Measurements from ENCODE around the gene SULF2. TPM values are rescaled to one million over a fixed set of nuclear protein-coding genes. Genes with fewer than 3 reads are reported as not detected.

The SULF2 gene
- total and polyA plus RNA-seq, 3 donors from 2014 or later, result 61.5 to 117 (median 95.6) TPM

- TF ChIP-seq CTCF (IDR thresholded peaks at IDR 0.05) (no peak), POLR2A (IDR thresholded peaks at IDR 0.05) (no peak)
- 90 to 96% methylated on average over 5 of the region's 5 CpGs for WGBS, 2 donors
- no peak overlapping the region for H3K4me3 ChIP-seq
- H3K27ac ChIP-seq, result no peak overlapping the region
- H3K27me3 ChIP-seq, result no peaks in the 10 kb centered on the region
- peaks cover 15% of the 10 kb centered on the region for H3K4me1 ChIP-seq
- intact Hi-C loops (cut with DNase I; ENCODE audit: low total_unique reads), result no loop called here
- no peaks in the 10 kb centered on the region for H3K36me3 ChIP-seq (ENCODE audit: low read depth, missing control alignments)
- no peaks in the 10 kb centered on the region for H3K9me3 ChIP-seq
- DNase-seq, result no peak
These were observed 33.8 kb downstream of the SULF2 start for GRCh38 chr20:47751449-47751848.

GRCh38 chr20:47749339-47749738 lies 35.9 kb downstream of the SULF2 start:
- intact Hi-C loops (cut with DNase I; ENCODE audit: low total_unique reads), result no loop called here
- 32 to 48% methylated on average over 4 of the region's 4 CpGs for WGBS, 2 donors
- TF ChIP-seq CTCF (IDR thresholded peaks at IDR 0.05) (no peak), POLR2A (IDR thresholded peaks at IDR 0.05) (no peak)
- Histone ChIP-seq H3K9me3 (no peaks in the 10 kb centered on the region), H3K36me3 (ENCODE audit: low read depth, missing control alignments) (no peaks in the 10 kb centered on the region), H3K27ac (no peak overlapping the region), H3K4me1 (peaks cover 15% of the 10 kb centered on the region), H3K4me3 (no peak overlapping the region), H3K27me3 (no peaks in the 10 kb centered on the region)
- DNase-seq, result peak; percentile 70

- no peaks in the 10 kb centered on the region for H3K9me3 ChIP-seq
- H3K36me3 ChIP-seq (ENCODE audit: low read depth, missing control alignments), result no peaks in the 10 kb centered on the region
- DNase-seq, result no peak
- no peak overlapping the region for H3K4me3 ChIP-seq
- TF ChIP-seq CTCF (IDR thresholded peaks at IDR 0.05), result no peak
- TF ChIP-seq POLR2A (IDR thresholded peaks at IDR 0.05), result no peak
- intact Hi-C loops (cut with DNase I; ENCODE audit: low total_unique reads), result no loop called here
- H3K27me3 ChIP-seq, result no peaks in the 10 kb centered on the region
- no peak overlapping the region for H3K27ac ChIP-seq
- peaks cover 15% of the 10 kb centered on the region for H3K4me1 ChIP-seq
- 77 to 78% methylated on average over 5 of the region's 5 CpGs for WGBS, 2 donors
These were observed 36.5 kb downstream of the SULF2 start for GRCh38 chr20:47748823-47749222.

GRCh38 chr20:47748069-47748468 lies 37.2 kb downstream of the SULF2 start:
- TF ChIP-seq CTCF (IDR thresholded peaks at IDR 0.05), result no peak
- no peak for TF ChIP-seq POLR2A (IDR thresholded peaks at IDR 0.05)
- intact Hi-C loops (cut with DNase I; ENCODE audit: low total_unique reads), result no loop called here
- WGBS, 2 donors, result 89 to 90% methylated on average over 6 of the region's 6 CpGs
- Histone ChIP-seq H3K4me1 (peaks cover 15% of the 10 kb centered on the region), H3K36me3 (ENCODE audit: low read depth, missing control alignments) (no peaks in the 10 kb centered on the region), H3K9me3 (no peaks in the 10 kb centered on the region), H3K4me3 (no peak overlapping the region), H3K27me3 (no peaks in the 10 kb centered on the region), H3K27ac (no peak overlapping the region)
- no peak for DNase-seq

GRCh38 chr20:47747669-47748031 lies 37.6 kb downstream of the SULF2 start:
- H3K27me3 ChIP-seq, result no peaks in the 10 kb centered on the region

More at GRCh38 chr20:47747669-47748031, 37.6 kb downstream of the SULF2 start:
- 90 to 96% methylated on average over 10 of the region's 10 CpGs for WGBS, 2 donors
- TF ChIP-seq CTCF (IDR thresholded peaks at IDR 0.05) (no peak), POLR2A (IDR thresholded peaks at IDR 0.05) (no peak)
- Histone ChIP-seq H3K36me3 (ENCODE audit: low read depth, missing control alignments) (no peaks in the 10 kb centered on the region), H3K4me1 (peaks cover 15% of the 10 kb centered on the region), H3K9me3 (no peaks in the 10 kb centered on the region), H3K27ac (no peak overlapping the region), H3K4me3 (no peak overlapping the region)
- intact Hi-C loops (cut with DNase I; ENCODE audit: low total_unique reads), result no loop called here
- no peak for DNase-seq

Data from testis (tissue), 3 donors.